ENCODE data around the gene MORC2. TPM values are rescaled to one million over a fixed set of nuclear protein-coding genes. Genes with fewer than 3 reads are reported as not detected.

The MORC2 gene
- polyA plus RNA-seq, 1 experiment: 9.0 TPM

- no peaks in the 10 kb centered on the region for H3K27me3 ChIP-seq (ENCODE audit: control insufficient read depth, insufficient read depth, low read length)
- TF ChIP-seq CTCF (IDR thresholded peaks at IDR 0.05; ENCODE audit: insufficient read depth, low read depth, low read length): no peak
- CTCF ChIA-PET: no interaction called here
- no peaks in the 10 kb centered on the region for H3K36me3 ChIP-seq (ENCODE audit: control insufficient read depth, insufficient read depth, low read length)
- DNase-seq (ENCODE audit: low read depth): no peak
- POLR2A ChIA-PET: no interaction called here
- H3K4me3 ChIP-seq (ENCODE audit: low read depth, low read length): no peak overlapping the region
Observed at GRCh38 chr22:30985561-30986208, 17.1 kb upstream of the MORC2 start.

- TF ChIP-seq CTCF (IDR thresholded peaks at IDR 0.05; ENCODE audit: insufficient read depth, low read depth, low read length): no peak
- CTCF ChIA-PET: interaction anchor here (1.5 kb wide), 1 partner anchor 99 kb away, joined by 3 read pairs; no protein-coding TSS in a partner anchor
- DNase-seq (ENCODE audit: low read depth): no peak
- Histone ChIP-seq H3K4me3 (ENCODE audit: low read depth, low read length) (no peak overlapping the region), H3K36me3 (ENCODE audit: control insufficient read depth, insufficient read depth, low read length) (no peaks in the 10 kb centered on the region), H3K27me3 (ENCODE audit: control insufficient read depth, insufficient read depth, low read length) (no peaks in the 10 kb centered on the region)
- POLR2A ChIA-PET: no interaction called here
Observed at GRCh38 chr22:30984317-30984716, 15.7 kb upstream of the MORC2 start.

GRCh38 chr22:30982512-30982911 is 13.9 kb upstream of the MORC2 start:
- TF ChIP-seq CTCF (IDR thresholded peaks at IDR 0.05; ENCODE audit: insufficient read depth, low read depth, low read length): no peak
- Histone ChIP-seq H3K36me3 (ENCODE audit: control insufficient read depth, insufficient read depth, low read length) (no peaks in the 10 kb centered on the region), H3K4me3 (ENCODE audit: low read depth, low read length) (no peak overlapping the region), H3K27me3 (ENCODE audit: control insufficient read depth, insufficient read depth, low read length) (no peaks in the 10 kb centered on the region)
- ChIA-PET CTCF (interaction anchor here (0.7 kb wide), 1 partner anchor 19 kb away, joined by 3 read pairs; no protein-coding TSS in a partner anchor), POLR2A (no interaction called here)
- no peak for DNase-seq (ENCODE audit: low read depth)

- CTCF ChIA-PET: interaction anchor here (0.9 to 1.0 kb wide), 2 partner anchors 105 to 232 kb away, joined by 3 read pairs; partner anchors contain the start of gene LIMK2
- H3K27me3 ChIP-seq (ENCODE audit: control insufficient read depth, insufficient read depth, low read length): no peaks in the 10 kb centered on the region
- TF ChIP-seq CTCF (IDR thresholded peaks at IDR 0.05; ENCODE audit: insufficient read depth, low read depth, low read length): no peak
- no peak for DNase-seq (ENCODE audit: low read depth)
- no peak overlapping the region for H3K4me3 ChIP-seq (ENCODE audit: low read depth, low read length)
- POLR2A ChIA-PET: no interaction called here
- H3K36me3 ChIP-seq (ENCODE audit: control insufficient read depth, insufficient read depth, low read length): peaks cover 7% of the 10 kb centered on the region
Observed at GRCh38 chr22:30979932-30980331, 11.4 kb upstream of the MORC2 start.

GRCh38 chr22:30978304-30978962 is 9.9 kb upstream of the MORC2 start:
- ChIA-PET CTCF (interaction anchor here (1.4 kb wide), 1 partner anchor 106 kb away, joined by 3 read pairs; no protein-coding TSS in a partner anchor), POLR2A (interaction anchor here (0.5 kb wide), 1 partner anchor 55 kb away, joined by 4 read pairs; no protein-coding TSS in a partner anchor)
- DNase-seq (ENCODE audit: low read depth): no peak
- Histone ChIP-seq H3K36me3 (ENCODE audit: control insufficient read depth, insufficient read depth, low read length) (peaks cover 8% of the 10 kb centered on the region), H3K4me3 (ENCODE audit: low read depth, low read length) (no peak overlapping the region), H3K27me3 (ENCODE audit: control insufficient read depth, insufficient read depth, low read length) (no peaks in the 10 kb centered on the region)
- no peak for TF ChIP-seq CTCF (IDR thresholded peaks at IDR 0.05; ENCODE audit: insufficient read depth, low read depth, low read length)
